GM06990 (cell line): ENCODE results near the gene TNFAIP8.

Experiments
- DNase-seq: peaks from one replicate; pipeline ENCODE4 v3.0.0-alpha.2; 2011; ENCODE audit not compliant: insufficient read length; ENCODE audit errors: extremely low read depth
- H3K27me3 ChIP-seq: replicated peaks from 2 replicates; pipeline ENCODE4 v1.6.0; 2011; ENCODE audit warnings: low read length; ENCODE audit not compliant: control insufficient read depth, insufficient read depth
- H3K36me3 ChIP-seq: 2 replicates; pipeline ENCODE4 v1.5.1; 2011; ENCODE audit warnings: low read length; ENCODE audit not compliant: control insufficient read depth, insufficient read depth
- H3K4me3 ChIP-seq: replicated peaks from 2 replicates; pipeline ENCODE4 v1.5.1; 2011; ENCODE audit warnings: low read depth, mild to moderate bottlenecking, control low read depth, low read length
- CTCF ChIP-seq: IDR thresholded peaks from 2 replicates; pipeline ENCODE4 v1.5.1; 2011; ENCODE audit warnings: low read length, control low read depth, mild to moderate bottlenecking, inconsistent platforms; ENCODE audit not compliant: insufficient read depth, poor library complexity, severe bottlenecking

The TNFAIP8 gene

GRCh38 chr5:119393201-119393691, 37.4 kb downstream of the TNFAIP8 start:
- no peaks in the 10 kb centered on the region for H3K27me3 ChIP-seq
- peaks cover 6% of the 10 kb centered on the region for H3K36me3 ChIP-seq
- no peak for DNase-seq
- no peak for TF ChIP-seq CTCF
- H3K4me3 ChIP-seq: no peak overlapping the region

GRCh38 chr5:119393746-119394145, 37.9 kb downstream of the TNFAIP8 start:
- no peak for DNase-seq
- Histone ChIP-seq H3K4me3 (no peak overlapping the region), H3K27me3 (no peaks in the 10 kb centered on the region), H3K36me3 (peaks cover 6% of the 10 kb centered on the region)
- TF ChIP-seq CTCF: no peak

- Histone ChIP-seq H3K27me3 (no peaks in the 10 kb centered on the region), H3K36me3 (peaks cover 6% of the 10 kb centered on the region), H3K4me3 (no peak overlapping the region)
- no peak for TF ChIP-seq CTCF
- DNase-seq: peak; percentile 40
These were observed 39.4 kb downstream of the TNFAIP8 start for GRCh38 chr5:119395080-119395836.

DNA sequence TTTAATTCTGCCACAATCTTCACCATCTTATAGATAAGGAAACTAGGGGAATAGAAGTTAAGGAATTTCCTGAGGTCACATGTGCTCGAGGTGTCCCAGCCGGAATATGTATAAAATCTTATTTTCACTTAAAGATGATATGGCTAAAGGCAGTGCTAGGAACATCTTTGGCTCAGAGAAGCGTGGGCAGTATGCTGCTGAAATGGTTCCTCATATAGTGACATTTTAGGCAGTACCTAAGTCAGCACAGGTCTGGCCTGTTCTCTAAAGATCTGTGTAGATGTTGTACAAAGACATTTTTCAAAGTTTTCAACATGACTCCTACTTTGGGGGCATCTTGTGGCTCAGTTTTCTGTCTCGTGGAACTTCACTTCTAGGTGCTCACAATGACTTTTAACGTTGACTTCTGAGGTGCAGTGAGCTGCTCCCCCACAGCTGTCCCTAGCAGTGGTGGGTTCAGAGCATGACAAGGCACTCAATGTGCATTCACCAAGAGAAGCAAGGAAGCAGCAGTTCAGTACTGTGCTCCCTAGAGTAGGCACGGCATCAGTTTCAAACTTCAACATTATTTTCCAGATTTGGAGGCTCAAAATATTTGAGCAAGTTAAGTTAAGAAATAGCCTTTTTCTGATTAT, 40.3 kb downstream of the TNFAIP8 start:
- Histone ChIP-seq H3K27me3 (no peaks in the 10 kb centered on the region), H3K4me3 (no peak overlapping the region), H3K36me3 (peaks cover 6% of the 10 kb centered on the region)
- TF ChIP-seq CTCF: no peak
- no peak for DNase-seq

DNA sequence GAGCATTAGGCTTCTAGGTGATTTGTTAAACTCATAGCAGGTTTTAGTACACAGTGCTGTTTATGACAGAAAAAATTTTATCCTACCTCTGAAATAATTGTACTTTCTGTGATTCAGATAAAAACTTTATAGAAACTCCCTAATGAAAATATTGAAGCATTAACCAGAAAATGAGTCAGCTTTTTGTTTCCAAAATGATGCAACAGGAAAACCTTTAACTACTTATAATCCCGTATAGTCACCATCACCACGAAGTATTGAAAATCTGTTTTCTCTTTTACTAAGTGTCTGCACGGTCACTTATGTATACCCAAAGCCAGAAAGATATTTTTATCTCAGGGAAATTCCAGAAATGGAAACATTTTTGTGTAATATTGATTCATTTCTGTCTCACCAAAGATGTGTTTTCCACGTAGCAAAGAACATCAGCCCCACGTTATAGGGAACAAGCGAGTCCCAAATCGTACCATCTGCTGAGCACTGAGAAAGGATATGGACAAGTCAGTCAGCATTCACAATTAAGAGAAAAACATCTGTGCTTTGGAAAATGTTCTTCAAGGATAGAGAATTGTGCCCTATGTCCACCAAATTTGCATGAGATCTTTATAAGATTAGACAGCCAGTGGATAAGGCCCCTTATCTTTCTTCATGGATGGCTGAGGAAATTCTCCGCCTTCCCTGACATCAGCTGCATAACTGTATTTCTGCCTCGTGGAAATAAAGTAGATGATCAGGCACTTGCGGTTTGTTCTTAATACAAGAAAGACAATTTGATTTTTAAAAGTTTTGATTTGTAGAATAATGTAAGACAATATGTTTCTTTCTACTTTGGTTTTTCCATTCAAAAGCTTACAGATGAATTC, 41.9 kb downstream of the TNFAIP8 start:
- no peak for TF ChIP-seq CTCF
- Histone ChIP-seq H3K4me3 (peak overlapping the region; percentile 18; the same call in 1 of the 2 replicates), H3K36me3 (peaks cover 5% of the 10 kb centered on the region), H3K27me3 (no peaks in the 10 kb centered on the region)
- peak; percentile 72 for DNase-seq
